Astrocyte (in vitro differentiated cells and primary cell): Measurements from ENCODE around the gene DNM1. TPM values are rescaled to one million over a fixed set of nuclear protein-coding genes. Genes with fewer than 3 reads are reported as not detected.

ENCODE experiments used
- DNase-seq: peaks from one replicate; pipeline ENCODE4 v3.0.0-alpha.2; 2010; ENCODE audit warnings: low read depth
- FAIRE-seq: peaks from 2 replicates; lab custom pipeline; 2011; peaks lifted over from hg19 to GRCh38; lab: Jason Lieb, UNC
- H2AFZ ChIP-seq: 2 replicates; pipeline ENCODE4 v1.6.0; 2012; ENCODE audit warnings: low read depth, low read length, inconsistent platforms
- H3K27ac ChIP-seq: 2 replicates; pipeline ENCODE4 v1.5.1; 2011; ENCODE audit warnings: low read depth, low read length, inconsistent platforms
- H3K27me3 ChIP-seq: 2 replicates; pipeline ENCODE4 v1.6.0; 2011; ENCODE audit warnings: low read length, inconsistent platforms; ENCODE audit not compliant: insufficient read depth
- H3K36me3 ChIP-seq: 2 replicates; pipeline ENCODE4 v1.5.1; 2011; ENCODE audit warnings: low read length, inconsistent platforms; ENCODE audit not compliant: insufficient read depth
- H3K4me1 ChIP-seq: 2 replicates; pipeline ENCODE4 v1.5.1; 2011; ENCODE audit warnings: low read length, inconsistent platforms; ENCODE audit not compliant: insufficient read depth
- H3K4me2 ChIP-seq: 2 replicates; pipeline ENCODE4 v1.6.0; 2012; ENCODE audit warnings: low read length, inconsistent platforms
- H3K4me3 ChIP-seq: 2 replicates; pipeline ENCODE4 v1.5.1; 2011; ENCODE audit warnings: low read depth, mild to moderate bottlenecking, low read length, inconsistent platforms; ENCODE audit not compliant: insufficient read depth
- H3K79me2 ChIP-seq: 2 replicates; pipeline ENCODE4 v1.6.0; 2012; ENCODE audit warnings: mild to moderate bottlenecking, low read length, inconsistent platforms; ENCODE audit not compliant: insufficient read depth
- H3K9ac ChIP-seq: 2 replicates; pipeline ENCODE4 v1.6.0; 2012; ENCODE audit warnings: mild to moderate bottlenecking, low read length, inconsistent platforms
- H3K9me3 ChIP-seq: 2 replicates; pipeline ENCODE4 v1.5.1; 2012; ENCODE audit warnings: low read depth, mild to moderate bottlenecking, low read length, inconsistent platforms; ENCODE audit not compliant: insufficient read depth
- H4K20me1 ChIP-seq: 2 replicates; pipeline ENCODE4 v1.6.0; 2012; ENCODE audit warnings: low read length, inconsistent platforms; ENCODE audit not compliant: insufficient read depth
- H3K27ac Mint-ChIP-seq: one replicate; pipeline ENCODE4 v1.8.0; 2021; ENCODE audit warnings: mild to moderate bottlenecking, mixed read lengths; ENCODE audit not compliant: unreplicated experiment
- H3K27me3 Mint-ChIP-seq: one replicate; pipeline ENCODE4 v1.8.0; 2021; ENCODE audit warnings: low read depth, mixed read lengths; ENCODE audit not compliant: unreplicated experiment
- H3K36me3 Mint-ChIP-seq: one replicate; pipeline ENCODE4 v1.8.0; 2021; ENCODE audit warnings: low read depth, mixed read lengths; ENCODE audit not compliant: unreplicated experiment
- H3K4me1 Mint-ChIP-seq: one replicate; pipeline ENCODE4 v1.8.0; 2021; ENCODE audit warnings: low read depth, mixed read lengths; ENCODE audit not compliant: unreplicated experiment
- H3K4me3 Mint-ChIP-seq: one replicate; pipeline ENCODE4 v1.8.0; 2021; ENCODE audit warnings: mild to moderate bottlenecking, moderate library complexity, mixed read lengths; ENCODE audit not compliant: unreplicated experiment
- H3K9me3 Mint-ChIP-seq: one replicate; pipeline ENCODE4 v1.8.0; 2021; ENCODE audit warnings: mild to moderate bottlenecking, mixed read lengths; ENCODE audit not compliant: unreplicated experiment
- CTCF ChIP-seq: IDR thresholded peaks from 2 replicates; pipeline ENCODE4 v1.5.1; 2011; ENCODE audit warnings: low read depth, mild to moderate bottlenecking, inconsistent platforms, low read length, moderate library complexity; ENCODE audit not compliant: insufficient read depth
- EZH2 ChIP-seq: IDR thresholded peaks from 2 replicates; pipeline ENCODE4 v1.6.1; 2012; ENCODE audit warnings: mild to moderate bottlenecking, low read length, inconsistent platforms; ENCODE audit not compliant: insufficient read depth
- total RNA-seq: library from RNA; stranded (reverse); gene quantifications from 2 replicates; pipeline ENCODE4 v1.2.1, GENCODE V29; 2021

The DNM1 gene
- total RNA-seq, 1 donor from 2014 or later: 29.7 TPM

- Mint-ChIP-seq H3K4me1 (peaks cover 13% of the 10 kb centered on the region), H3K27ac (no peak overlapping the region), H3K36me3 (peaks cover 15% of the 10 kb centered on the region), H3K27me3 (no peaks in the 10 kb centered on the region), H3K4me3 (no peak overlapping the region), H3K9me3 (no peaks in the 10 kb centered on the region)
- Histone ChIP-seq H3K27ac (no peak overlapping the region), H3K9ac (no peak overlapping the region), H3K4me2 (no peak overlapping the region), H3K79me2 (peaks cover 3% of the 10 kb centered on the region), H3K9me3 (no peaks in the 10 kb centered on the region), H3K36me3 (peaks cover 11% of the 10 kb centered on the region), H3K4me3 (no peak overlapping the region), H2AFZ (no peak overlapping the region), H4K20me1 (peaks cover 38% of the 10 kb centered on the region), H3K4me1 (peaks cover 10% of the 10 kb centered on the region), H3K27me3 (no peaks in the 10 kb centered on the region)
- DNase-seq: no peak
- FAIRE-seq: no peak
- no peak for TF ChIP-seq CTCF
- TF ChIP-seq EZH2: no peak
Measured at GRCh38 chr9:128253991-128254346, 50.8 kb downstream of the DNM1 start.

GRCh38 chr9:128254362-128254761, 51.2 kb downstream of the DNM1 start:
- H4K20me1 ChIP-seq: peaks cover 42% of the 10 kb centered on the region
- peaks cover 10% of the 10 kb centered on the region for H3K4me1 ChIP-seq
- H3K9ac ChIP-seq: no peak overlapping the region
- no peak overlapping the region for H3K27ac ChIP-seq
- no peak overlapping the region for H3K4me3 ChIP-seq
- peaks cover 14% of the 10 kb centered on the region for H3K36me3 ChIP-seq
- H3K4me2 ChIP-seq: no peak overlapping the region
- Mint-ChIP-seq H3K4me3 (no peak overlapping the region), H3K9me3 (no peaks in the 10 kb centered on the region), H3K36me3 (peaks cover 15% of the 10 kb centered on the region), H3K27ac (peak overlapping the region; percentile 83), H3K27me3 (no peaks in the 10 kb centered on the region), H3K4me1 (peaks cover 13% of the 10 kb centered on the region)
- no peaks in the 10 kb centered on the region for H3K27me3 ChIP-seq
- TF ChIP-seq EZH2 (no peak), CTCF (no peak)
- peaks cover 3% of the 10 kb centered on the region for H3K79me2 ChIP-seq
- FAIRE-seq (no peak), DNase-seq (no peak)
- H3K9me3 ChIP-seq: no peaks in the 10 kb centered on the region
- no peak overlapping the region for H2AFZ ChIP-seq

GRCh38 chr9:128254855-128255759, 51.9 kb downstream of the DNM1 start:
- H3K4me1 ChIP-seq: peaks cover 10% of the 10 kb centered on the region
- H3K27me3 Mint-ChIP-seq: no peaks in the 10 kb centered on the region
- no peaks in the 10 kb centered on the region for H3K9me3 Mint-ChIP-seq
- TF ChIP-seq EZH2 (no peak), CTCF (peak; percentile 76)
- DNase-seq (no peak), FAIRE-seq (no peak)
- peak overlapping the region; percentile 83 for H3K27ac Mint-ChIP-seq
- peaks cover 20% of the 10 kb centered on the region for H3K36me3 ChIP-seq
- H3K36me3 Mint-ChIP-seq: peaks cover 11% of the 10 kb centered on the region
- H3K79me2 ChIP-seq: peaks cover 3% of the 10 kb centered on the region
- H3K27ac ChIP-seq: no peak overlapping the region
- no peak overlapping the region for H3K4me3 ChIP-seq
- no peak overlapping the region for H3K9ac ChIP-seq
- H3K9me3 ChIP-seq: no peaks in the 10 kb centered on the region
- H3K4me3 Mint-ChIP-seq: no peak overlapping the region
- peaks cover 48% of the 10 kb centered on the region for H4K20me1 ChIP-seq
- H3K27me3 ChIP-seq: no peaks in the 10 kb centered on the region
- peaks cover 13% of the 10 kb centered on the region for H3K4me1 Mint-ChIP-seq
- H2AFZ ChIP-seq: no peak overlapping the region
- no peak overlapping the region for H3K4me2 ChIP-seq
